DMS79 treated with DMSO at 0.1 percent for 48 hours (cell line): Measurements from ENCODE around the gene ADCK2.
A peak's percentile ranks its signal among the peaks of the same experiment; 100 is the strongest.
"Not testable (repeated sequence)": the region's sequence is repeated elsewhere in the genome, so short reads cannot be mapped to it uniquely, and the experiment has no call there.

Experiments used
- DNase-seq: peaks from one replicate; lab custom pipeline; 2025; lab: John Stamatoyannopoulos, UW

ADCK2 gene

DNA sequence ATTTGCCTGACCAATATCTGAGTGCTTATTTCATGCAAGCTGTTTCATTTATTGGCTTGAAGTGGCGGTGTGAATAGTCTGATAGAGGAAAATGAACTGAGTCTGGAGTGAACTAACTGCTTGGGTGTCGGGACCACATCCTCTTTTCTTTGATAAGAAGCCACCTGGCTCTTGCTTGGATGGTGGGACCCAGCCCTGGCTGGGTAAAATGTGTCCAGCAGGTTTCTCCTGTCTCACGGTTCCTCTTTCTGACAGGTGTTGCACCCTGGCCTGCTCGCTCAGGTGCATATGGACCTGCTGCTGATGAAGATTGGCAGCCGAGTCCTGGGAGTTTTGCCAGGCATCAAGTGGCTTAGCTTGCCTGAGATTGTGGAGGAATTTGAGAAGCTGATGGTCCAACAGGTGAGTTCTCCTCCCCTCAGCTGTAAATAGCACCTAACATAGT lies 1.6 kb downstream of the ADCK2 start:
- DNase-seq, result peak; percentile 72

DNA sequence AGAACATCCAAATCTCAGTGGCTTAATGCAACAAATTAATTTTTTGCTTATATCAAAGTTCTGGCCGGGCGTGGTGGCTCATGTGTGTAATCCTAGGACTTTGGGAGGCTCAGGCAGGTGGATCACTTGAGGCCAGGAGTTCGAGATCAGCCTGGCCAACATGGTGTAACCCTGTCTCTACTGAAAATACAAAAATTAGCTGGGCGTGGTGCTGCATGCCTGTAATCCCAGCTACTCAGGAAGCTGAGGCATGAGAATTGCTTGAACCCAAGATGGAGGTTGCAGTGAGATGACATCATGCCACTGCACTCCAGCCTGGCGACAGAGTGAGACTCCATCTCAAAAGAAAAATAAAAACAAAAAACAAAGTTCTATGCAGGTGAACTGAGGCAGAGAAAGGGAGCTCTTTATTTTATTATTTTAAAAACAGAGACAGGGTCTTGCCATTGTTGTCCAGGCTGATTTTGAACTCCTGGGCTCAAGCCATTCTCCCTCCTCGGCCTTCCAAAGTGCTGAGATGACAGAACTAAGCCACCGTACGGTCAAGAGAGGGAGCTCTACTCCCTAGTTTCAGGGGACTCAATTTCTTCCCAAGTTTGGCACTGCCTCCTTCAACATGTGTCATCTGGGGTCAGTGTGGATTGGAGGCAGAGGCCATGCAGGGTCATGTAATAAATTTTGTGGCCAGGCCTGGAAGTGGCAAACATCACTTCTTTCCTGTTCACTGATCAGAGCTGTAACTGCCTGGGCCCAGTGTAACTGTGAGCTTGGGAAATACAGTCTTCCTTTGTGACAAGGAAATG lies 2.4 kb downstream of the ADCK2 start:
- DNase-seq, result peak; percentile 2

DNA sequence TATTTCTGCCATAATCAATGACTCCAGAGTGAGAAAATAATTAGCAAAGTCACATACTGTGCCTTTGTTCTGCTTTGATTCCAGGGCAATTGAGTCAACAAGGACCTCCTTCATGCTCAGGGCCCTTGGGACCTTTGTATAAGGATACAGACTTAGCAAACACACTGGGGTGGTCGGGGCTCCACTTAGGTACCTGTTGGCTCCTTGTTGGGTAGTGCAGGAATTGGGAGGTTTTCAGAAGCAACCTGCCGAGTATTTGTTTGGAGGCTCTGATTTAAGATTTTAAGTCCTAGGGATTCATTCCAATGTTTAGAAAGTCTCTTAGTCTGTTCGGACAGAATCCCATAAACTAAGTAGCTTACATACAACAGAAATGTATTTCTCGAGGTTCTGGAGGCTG lies 3.0 kb downstream of the ADCK2 start:
- no peak for DNase-seq

DNA sequence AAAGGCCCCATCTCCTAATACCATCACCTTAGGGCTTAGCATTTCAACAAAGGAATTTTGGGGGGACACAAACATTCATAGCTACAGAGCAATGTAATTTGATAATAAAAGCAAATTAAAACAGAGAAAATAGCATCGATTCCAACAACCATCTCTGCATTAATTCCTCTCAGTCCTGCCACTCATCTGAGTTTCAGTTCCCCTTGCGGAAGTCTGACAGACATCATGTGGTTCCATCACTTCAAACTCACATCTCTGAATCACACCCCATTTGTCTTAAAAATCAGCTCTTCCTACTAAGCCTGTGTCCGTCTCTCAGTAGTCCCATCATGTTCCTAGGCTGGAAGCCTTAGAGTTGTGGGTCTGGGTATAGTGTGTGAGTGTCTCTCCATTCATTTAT lies 3.6 kb downstream of the ADCK2 start:
- DNase-seq, result no peak

DNA sequence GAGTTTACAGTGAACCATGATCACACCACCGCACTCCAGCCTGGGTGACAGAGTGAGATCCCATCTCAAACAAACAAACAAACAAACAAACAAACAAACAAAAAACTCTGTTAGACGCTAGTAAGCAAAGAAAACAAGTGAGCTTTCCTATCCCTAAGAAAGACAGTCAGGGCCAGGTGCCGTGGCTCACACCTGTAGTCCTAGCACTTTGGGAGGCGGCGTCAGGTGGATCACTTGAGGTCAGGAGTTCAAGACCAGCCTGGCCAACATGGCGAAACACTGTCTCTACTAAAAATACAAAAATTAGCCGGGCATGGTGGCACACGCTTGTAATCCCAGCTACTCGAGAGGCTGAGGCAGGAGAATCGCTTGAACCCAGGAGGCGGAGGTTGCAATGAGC lies 4.2 kb downstream of the ADCK2 start:
- not testable (repeated sequence) for DNase-seq

DNA sequence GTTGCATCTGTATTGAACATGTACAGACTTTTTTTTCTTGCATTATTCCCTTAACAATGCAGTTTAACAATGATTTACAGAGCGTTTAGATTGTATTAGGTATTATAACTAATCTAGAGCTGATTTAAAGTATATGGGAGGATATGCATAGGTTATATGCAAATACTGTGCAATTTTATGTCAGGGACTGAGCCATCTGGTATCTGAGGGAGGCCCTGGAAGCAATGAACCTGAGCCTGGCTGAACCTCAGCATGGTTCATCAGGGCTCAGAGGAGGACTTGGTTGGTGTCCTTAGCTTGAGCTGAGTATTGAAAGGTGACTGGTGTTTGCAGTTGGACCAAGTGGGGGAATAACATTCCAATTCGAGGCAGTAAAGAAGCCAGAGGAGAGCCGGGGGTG lies 4.8 kb downstream of the ADCK2 start:
- no peak for DNase-seq

DNA sequence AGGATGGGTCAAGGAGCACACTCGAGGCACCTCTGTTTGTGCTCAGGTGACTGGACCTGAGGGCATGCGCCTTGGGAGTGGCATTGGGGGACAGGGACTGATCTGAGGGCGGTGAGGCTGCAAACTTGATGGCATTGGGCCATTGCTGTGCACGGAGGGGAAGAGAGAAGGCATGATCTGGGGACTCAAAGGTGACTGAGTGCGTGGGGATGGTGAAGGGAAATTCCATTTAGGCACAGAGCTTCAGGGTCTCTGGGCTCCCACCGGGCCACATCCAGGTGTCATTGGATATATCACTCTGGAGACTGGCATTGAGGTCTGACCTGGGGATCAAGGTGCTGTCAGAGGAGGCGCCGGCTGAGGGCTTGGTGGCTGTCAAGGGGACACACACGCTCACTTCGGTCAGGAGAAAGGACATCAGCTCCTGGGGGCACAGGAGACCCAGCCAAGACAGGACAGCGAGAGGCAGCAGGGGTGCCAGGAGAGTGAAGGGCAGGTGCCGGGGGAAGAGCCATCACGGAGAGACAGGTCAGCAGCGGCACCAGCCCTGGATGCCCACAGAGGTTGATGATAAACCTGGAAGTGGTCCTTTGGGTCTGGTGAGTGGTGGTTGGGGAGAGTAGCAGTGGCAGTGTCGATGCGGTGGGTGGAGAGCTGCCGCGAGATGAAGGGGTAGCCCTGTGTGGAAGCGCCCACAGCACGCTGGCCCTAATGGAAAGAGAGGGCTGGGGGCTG lies 5.5 kb downstream of the ADCK2 start:
- no peak for DNase-seq

DNA sequence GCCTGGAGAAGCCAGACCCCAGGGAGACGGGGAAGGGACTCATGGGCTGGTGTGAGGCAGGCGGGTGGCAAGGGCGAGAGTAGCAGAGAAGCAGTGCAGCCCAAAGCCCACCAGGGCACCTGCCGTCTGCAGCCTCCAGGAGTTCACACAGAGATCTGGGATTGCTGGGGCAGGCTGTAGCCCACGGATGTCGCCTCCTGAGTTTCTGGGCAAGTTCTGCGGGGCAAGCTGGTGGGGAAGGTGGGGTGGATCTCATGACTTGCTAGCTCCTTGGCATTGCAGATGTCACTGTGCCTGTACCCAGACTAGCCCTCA lies 6.0 kb downstream of the ADCK2 start:
- no peak for DNase-seq

DNA sequence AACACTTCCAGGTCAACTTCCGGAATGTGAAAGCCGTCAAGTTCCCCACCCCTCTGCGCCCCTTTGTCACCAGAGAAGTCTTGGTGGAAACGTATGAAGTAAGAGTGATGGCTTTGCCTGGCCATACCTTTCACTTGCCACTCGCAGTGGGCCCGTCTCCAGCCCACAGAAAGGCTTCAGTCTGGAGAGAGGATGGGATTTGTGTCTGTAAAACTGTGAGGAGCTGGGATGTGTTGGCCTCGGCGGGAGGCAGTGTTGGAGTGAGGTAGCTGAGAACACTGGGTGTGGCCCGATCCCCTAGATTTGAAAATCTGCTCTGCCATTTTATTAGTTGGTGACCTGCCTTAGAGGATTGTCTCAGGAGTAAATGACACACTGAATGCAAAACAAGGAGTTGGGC lies 6.4 kb downstream of the ADCK2 start:
- no peak for DNase-seq

DNA sequence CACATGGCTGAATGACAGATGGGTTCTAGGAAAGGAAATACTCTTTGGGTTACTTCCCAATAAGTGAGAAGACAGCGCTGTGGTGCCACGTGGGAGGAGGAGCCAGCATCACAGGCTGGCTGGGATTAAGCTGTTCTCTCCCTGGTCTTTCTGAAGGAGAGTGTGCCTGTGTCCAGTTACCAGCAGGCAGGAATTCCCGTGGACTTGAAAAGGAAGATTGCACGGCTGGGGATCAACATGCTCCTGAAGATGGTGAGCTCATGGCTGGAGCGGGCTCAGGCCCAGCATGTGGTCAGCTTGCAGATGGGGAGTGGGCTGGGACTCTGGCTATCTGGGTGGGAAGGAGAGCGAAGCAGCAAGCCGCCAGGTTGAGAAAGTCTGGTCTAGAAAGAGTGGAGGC lies 8.1 kb downstream of the ADCK2 start:
- DNase-seq, result no peak

DNA sequence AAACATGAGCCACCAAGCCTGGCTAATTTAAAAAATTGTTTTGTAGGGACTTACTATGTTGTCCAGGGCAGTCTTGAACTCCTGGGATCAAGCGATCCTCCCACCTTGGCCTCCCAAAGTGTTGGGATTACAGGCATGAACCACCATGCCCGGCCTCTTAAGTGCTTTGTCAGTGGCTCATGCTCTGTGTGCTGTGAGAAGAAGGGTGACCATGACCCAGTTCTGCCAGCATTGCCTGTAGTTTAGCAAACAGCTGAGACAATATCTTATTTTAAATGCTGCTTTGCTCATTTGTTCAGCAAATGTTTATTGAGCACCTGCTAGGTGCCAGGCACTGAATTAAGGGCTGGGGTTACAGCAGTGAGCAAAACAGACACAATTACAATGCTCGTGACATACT lies 9.0 kb downstream of the ADCK2 start:
- no peak for DNase-seq

DNA sequence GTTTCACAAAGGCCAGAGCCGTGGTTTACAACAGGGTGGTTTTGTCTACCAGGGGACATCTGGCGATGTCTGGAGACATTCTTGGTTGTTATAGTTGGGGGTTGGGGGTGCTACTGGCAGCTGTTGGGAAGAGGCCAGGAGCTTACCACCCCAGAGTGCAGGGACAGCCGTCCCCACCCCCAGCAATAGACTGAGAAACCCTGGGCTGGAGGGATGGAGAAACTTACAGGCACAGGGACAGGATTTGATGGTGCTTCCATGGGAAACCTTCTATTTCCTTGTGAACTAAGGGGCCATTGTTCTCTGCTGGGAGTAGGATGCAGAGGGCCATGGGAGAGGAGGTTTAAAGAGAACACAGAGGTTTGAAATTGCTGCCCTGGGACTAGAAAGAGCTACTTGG lies 10.9 kb downstream of the ADCK2 start:
- DNase-seq, result no peak

DNA sequence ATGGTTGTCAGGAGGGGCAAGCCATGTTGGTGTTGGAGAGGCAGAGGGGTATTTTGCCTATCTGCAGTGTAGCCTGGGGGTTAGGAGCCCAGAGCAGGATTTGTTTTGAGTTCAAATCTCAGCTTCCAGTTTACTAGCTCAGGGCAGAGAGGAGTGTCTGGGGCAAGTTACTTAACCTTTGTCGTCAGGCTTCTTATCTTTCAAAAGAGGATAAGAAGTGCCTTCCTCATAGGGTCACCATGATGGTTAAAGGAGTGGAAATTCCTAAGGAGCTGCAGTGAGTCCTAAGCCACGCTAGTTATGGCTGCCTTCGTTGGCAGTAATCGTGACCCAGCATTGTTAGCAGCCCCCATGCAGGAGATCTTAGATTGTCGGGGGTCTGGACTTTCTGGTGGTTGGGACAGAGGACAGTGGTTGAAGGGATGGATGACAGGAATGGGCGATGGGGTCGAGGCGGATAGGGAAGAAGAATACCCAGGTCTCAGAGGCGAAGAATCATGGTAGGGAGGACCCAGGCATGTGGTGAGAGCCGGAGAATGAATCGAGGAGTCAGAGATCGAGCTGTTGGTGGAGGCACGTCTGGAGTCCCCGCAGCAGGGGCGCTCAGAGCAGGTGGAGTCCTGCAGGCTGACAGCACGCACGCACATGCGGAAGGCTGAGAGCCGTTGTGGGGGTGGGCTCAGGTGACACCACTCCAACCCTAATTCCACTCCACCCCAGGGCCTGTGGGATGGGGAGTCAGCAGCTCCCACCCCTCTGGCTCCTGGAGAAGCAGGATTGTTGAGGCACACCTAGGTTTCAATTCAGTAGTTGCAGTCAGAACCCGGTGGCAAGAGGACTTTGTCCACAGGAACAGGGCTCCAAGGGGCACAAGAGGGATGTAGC lies 11.6 kb downstream of the ADCK2 start:
- DNase-seq, result no peak

DNA sequence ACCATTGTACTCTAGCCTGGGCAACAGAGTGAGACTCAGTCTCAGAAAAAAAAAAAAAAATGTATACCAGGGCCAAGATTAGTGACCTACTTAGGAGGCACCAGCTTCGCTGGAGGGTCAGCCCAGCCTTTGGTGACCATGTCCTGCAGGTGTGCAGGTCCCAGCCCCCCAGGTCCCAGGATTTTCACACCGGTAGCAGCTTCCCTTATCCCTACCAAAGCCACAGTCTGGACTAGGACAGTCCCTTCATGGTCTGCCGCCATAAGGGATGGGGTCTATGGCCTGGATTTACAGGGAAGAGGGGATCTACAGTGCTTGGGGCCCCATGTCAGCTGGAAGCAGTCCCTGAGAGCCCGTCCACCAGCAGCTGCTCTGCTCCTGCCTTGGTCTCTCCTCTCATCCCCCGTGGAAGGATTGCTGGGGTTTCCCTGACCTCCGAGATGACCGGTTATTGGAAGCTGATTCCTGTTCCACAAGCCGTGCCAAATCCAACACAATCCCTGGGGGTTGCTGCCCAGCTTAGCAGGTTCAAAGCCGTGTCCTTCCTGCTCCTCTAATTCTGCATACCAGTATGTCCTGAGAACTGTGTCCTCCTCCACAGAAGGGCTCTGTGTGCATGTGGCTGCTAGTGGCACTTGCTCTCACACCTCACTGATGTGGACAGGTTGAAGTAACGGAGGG lies 12.8 kb downstream of the ADCK2 start:
- DNase-seq, result no peak

DNA sequence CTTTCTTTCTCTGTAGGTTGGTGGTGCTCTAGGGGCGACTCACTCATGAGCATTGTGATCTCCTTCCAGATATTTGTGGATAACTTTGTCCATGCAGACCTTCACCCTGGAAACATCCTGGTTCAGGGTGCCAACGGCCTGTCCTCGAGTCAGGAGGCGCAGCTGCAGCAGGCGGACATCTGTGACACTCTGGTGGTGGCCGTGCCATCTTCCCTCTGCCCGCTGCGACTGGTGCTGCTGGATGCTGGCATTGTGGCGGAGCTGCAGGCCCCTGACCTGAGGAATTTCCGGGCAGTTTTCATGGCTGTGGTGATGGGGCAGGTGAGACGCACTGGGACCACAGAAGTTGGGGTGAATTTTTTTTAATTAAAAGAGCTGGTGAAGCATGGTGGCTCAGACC lies 14.2 kb downstream of the ADCK2 start:
- DNase-seq, result no peak

DNA sequence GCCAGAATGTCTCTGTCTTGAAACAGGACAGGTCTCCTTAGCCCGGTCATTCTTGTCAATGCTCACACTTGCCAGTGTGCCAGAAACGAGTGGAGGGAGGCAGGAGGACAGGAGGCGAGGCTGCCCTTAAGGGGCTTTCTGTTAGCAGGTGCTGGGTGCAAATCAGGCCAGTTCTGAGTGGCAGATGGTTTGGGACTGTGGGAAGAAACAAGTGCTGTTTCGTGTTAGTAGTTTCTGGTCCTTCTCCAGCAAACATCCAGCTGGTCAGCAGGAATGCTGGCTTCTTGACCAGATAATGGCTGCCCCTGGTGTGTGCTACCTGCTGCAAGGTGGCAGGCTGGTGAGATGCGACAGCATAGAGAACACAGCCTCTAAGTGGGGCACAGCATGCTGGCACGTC lies 15.6 kb downstream of the ADCK2 start:
- no peak for DNase-seq

DNA sequence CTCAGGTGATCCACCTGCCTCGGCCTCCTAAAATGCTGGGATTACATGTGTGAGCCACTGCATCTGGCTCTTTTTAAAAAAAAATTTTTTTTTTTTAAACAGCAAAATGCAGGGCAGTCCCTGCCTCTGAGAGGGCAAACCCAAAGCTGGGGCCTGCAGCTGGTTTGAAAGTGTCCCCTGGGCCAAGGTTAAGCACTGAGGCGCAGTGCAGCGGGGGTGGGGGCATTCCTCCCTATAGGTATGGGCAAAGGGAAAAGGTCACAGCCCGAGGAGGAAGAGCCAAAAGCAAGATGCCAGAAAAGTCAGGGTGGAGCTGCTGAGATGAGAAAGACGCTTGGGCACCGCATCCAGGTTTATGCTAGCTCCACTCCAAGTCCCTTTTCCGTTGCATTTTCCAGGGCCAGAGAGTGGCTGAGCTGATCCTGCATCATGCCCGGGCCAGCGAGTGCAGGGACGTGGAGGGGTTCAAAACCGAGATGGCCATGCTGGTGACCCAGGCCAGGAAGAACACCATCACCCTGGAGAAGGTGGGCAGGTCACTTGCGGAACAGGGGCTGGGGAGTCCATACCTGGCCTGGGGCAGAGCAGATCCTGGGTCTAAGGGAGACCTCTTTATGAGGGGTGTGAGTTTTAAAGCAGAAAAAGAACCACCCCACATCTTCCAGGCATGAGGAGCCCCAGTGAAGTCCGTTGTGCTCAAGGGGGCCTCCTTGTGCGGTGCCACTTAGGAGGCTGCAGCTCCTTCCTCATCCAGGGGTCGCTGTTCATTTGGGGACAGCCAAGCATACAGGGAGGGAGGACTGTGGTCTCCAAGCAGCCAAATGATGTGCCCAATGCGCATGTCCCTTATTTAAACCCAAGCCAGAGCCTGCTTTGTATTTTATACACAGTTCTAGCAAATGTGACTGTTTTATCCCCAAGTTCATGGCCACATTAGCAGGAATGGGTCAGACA lies 16.7 kb downstream of the ADCK2 start:
- no peak for DNase-seq

DNA sequence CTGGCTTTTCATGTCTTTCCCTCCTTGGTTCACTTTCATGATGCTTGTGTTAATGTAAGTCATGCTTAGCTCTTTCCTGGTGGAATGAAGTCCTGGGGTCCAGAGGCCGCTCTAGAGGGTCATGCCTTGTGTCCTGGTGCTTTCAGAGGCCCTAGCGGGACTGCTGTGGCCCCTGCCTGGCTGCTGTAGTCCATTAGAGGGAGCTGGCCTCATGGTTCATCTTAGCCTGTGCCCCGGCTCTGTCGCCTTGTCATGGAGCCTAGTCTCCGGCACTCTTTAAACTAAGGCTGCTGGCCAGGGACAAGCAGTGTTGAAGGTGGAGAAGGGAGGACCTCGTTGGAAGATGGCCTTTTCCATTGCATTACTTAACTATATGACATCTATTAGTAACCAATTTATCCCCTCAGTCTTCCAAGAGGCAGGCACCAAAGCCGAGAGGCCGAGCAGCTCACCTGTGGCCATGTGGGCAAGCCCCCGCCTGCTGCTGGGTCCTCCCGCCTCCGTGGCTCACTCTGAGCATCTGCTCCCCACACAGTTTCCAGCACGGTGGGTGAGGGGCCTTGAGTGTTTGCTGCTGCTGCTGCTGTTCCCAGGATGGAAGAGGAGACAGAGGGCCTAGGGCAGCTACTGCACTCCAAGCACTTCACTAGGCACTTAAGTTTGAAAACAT lies 18.8 kb downstream of the ADCK2 start:
- DNase-seq, result no peak

DNA sequence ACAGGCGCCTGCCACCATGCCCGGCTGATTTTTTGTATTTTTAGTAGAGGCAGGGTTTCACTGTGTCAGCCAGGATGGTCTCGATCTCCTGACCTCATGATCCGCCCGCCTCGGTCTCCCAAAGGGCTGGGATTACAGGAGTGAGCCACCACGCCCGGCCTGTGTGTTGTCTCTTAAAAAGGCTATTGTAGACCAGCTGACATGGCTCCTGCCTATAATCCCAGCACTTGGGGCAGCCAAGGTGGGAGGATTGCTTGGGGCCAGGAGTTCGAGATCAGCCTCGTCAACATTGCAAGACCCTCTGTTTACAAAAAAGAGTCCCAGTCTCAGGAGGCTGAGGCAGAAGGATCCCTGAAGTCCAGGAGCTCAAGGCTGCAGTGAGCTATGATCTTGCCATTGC lies 21.1 kb downstream of the ADCK2 start:
- DNase-seq, result not testable (repeated sequence)

DNA sequence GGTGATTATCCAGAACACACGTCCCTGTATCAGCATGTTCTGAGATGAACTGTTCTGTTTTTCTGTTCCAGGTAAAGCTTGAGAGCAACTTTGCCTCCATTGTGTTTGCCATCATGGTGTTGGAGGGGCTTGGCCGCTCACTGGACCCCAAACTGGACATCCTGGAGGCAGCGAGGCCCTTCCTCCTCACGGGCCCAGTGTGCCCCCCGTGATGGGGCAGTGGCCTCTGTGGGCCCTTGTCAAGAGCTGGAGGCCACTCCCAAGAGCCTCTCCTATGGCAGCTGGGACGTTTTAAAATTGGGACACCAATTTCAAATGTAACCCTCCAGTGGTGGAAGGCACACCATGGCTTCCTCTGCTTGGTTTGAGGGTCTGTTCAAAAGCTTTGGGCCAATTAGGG lies 21.8 kb downstream of the ADCK2 start:
- no peak for DNase-seq
